Purkinje cell (primary cell): ENCODE data around the gene RBL2. TPM values are rescaled to one million over a fixed set of nuclear protein-coding genes. Genes with fewer than 3 reads are reported as not detected.

Experiments
- polyA plus RNA-seq: library from polyadenylated mRNA; unstranded; fragments of >200 nt; fragmentation: Nextera tagmentation; gene quantifications from 2 replicates; pipeline ENCODE4 v1.2.1, GENCODE V29; 2014

RBL2 gene, protein sequence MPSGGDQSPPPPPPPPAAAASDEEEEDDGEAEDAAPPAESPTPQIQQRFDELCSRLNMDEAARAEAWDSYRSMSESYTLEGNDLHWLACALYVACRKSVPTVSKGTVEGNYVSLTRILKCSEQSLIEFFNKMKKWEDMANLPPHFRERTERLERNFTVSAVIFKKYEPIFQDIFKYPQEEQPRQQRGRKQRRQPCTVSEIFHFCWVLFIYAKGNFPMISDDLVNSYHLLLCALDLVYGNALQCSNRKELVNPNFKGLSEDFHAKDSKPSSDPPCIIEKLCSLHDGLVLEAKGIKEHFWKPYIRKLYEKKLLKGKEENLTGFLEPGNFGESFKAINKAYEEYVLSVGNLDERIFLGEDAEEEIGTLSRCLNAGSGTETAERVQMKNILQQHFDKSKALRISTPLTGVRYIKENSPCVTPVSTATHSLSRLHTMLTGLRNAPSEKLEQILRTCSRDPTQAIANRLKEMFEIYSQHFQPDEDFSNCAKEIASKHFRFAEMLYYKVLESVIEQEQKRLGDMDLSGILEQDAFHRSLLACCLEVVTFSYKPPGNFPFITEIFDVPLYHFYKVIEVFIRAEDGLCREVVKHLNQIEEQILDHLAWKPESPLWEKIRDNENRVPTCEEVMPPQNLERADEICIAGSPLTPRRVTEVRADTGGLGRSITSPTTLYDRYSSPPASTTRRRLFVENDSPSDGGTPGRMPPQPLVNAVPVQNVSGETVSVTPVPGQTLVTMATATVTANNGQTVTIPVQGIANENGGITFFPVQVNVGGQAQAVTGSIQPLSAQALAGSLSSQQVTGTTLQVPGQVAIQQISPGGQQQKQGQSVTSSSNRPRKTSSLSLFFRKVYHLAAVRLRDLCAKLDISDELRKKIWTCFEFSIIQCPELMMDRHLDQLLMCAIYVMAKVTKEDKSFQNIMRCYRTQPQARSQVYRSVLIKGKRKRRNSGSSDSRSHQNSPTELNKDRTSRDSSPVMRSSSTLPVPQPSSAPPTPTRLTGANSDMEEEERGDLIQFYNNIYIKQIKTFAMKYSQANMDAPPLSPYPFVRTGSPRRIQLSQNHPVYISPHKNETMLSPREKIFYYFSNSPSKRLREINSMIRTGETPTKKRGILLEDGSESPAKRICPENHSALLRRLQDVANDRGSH
- polyA plus RNA-seq: 12.5 and 13.3 TPM in 2 replicates

GRCh38 chr16:53434377-53435065 lies at the start of gene RBL2:
RBL2 (plus strand) TSS chr16:53434471; CDS start chr16:53434557, 86 bp downstream.

DNA sequence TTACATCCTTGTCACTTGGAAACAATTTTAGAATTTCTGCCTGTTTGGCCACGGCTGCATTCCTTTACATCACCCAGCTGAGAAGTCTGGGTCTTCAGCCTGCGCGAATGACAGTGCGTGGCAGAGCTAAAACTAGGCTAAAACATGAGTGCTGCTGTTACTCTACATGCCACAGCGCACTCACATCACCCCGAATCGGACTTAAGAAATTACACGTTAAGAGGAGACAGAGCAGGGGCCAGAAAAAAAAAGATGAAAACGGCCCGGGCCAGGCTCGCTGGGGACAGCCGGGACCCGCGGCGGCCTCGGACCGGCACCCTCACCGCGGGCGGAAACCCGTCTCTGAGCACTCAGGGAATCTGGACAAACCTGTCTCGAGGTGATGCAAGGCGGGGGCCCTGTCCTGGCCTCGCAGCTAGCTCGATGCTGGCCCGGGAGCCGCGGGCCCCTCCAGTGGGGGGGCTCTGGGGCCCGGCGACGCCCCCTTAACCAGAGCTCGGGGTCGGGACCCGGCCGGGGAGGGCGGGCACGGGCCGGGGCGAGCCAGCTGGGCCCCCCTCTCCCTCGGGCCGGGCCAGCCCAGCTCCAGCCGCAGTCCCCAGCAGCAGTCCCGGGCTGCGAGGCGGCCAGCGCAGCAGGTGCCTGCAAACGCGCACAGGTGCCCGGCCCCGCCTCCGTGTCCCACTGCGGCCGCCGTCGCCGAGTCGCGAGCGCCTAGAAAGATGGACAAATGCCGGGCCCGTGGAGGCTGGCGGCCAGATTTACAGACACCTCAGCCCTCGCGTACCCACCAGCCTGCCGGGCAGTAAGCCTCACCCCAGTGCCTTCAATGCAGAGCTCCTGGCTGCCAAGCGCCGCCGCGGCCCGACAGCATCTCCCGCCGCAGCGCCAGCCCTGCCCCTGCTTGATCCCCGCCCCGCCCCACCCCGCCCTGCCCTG lies 68.3 kb downstream of the RBL2 start, which contains the start of gene AKTIP:
TSS of gene AKTIP (minus strand) at position 879 of the 939 bp plus-strand sequence. CDS start 2,950 bp downstream, outside the sequence.

Other genes with a start within 250 kb of the RBL2 start
- 61.2 and 71.1 TPM in 2 replicates for gene AKTIP, start 68.7 kb downstream of the RBL2 start, polyA plus RNA-seq